Astrocyte (in vitro differentiated cells and primary cell): ENCODE measurements around the gene SBNO2.

Source experiments
- EZH2 ChIP-seq: IDR thresholded peaks from 2 replicates; pipeline ENCODE4 v1.6.1; 2012; ENCODE audit warnings: mild to moderate bottlenecking, low read length, inconsistent platforms; ENCODE audit not compliant: insufficient read depth
- TF ChIP-seq, protein P1 (sequence below): IDR thresholded peaks from 2 replicates; pipeline ENCODE4 v1.5.1; 2011; ENCODE audit warnings: low read depth, mild to moderate bottlenecking, inconsistent platforms, low read length, moderate library complexity; ENCODE audit not compliant: insufficient read depth

DNA sequence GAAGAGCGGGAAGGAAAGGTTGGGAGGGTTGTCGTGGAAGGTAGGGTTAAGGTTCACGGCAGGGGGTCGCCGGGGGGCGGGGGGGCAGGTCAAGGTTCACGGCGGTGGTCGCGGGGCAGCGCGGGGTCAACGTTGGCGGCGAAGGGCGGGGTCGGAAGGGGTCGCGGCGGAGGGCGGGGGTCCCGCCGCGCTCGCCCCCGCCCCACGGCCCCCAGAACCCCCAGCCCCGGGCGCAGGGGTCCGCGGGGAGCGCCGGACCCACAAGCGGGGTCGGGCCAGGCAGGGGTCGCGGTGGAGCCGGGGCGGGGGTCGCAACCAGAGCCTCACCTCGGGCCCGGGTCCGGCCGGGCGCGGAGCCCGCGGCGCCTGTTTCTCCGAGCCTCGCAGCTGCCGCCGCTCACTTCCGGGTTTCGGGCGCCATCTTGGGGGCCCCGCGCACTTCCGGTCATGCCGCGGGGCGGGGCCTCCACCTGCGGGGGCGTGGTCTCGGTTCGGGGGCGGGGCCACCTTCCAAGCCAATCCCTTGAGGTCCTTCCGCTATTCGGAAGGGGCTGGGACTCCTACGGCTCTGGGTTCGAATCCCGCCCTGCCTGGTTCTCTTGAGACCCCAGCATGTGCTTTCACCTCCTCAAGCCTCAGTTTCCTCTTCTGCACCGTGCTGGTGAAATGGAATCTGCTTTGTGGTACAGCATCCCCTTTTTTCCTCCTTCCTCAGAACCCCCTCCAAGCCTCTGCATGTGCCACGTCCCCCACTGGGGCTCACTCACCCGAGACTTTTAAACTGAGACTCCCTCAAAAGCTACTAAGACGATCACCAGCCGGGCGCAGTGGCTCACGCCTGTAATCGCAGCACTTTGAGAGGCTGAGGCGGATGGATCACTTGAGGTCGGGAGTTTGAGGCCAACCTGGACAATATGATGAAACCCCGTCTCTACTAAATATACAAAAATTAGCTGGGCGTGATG is at the start of gene SBNO2:
- TF ChIP-seq, protein P1, sequence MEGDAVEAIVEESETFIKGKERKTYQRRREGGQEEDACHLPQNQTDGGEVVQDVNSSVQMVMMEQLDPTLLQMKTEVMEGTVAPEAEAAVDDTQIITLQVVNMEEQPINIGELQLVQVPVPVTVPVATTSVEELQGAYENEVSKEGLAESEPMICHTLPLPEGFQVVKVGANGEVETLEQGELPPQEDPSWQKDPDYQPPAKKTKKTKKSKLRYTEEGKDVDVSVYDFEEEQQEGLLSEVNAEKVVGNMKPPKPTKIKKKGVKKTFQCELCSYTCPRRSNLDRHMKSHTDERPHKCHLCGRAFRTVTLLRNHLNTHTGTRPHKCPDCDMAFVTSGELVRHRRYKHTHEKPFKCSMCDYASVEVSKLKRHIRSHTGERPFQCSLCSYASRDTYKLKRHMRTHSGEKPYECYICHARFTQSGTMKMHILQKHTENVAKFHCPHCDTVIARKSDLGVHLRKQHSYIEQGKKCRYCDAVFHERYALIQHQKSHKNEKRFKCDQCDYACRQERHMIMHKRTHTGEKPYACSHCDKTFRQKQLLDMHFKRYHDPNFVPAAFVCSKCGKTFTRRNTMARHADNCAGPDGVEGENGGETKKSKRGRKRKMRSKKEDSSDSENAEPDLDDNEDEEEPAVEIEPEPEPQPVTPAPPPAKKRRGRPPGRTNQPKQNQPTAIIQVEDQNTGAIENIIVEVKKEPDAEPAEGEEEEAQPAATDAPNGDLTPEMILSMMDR, result no peak
- TF ChIP-seq EZH2, result no peak
